Mesothelial cell of epicardium (in vitro differentiated cells): ENCODE data around the gene IL5. TPM values are rescaled to one million over a fixed set of nuclear protein-coding genes. Genes with fewer than 3 reads are reported as not detected.
"Not testable (repeated sequence)": the region's sequence is repeated elsewhere in the genome, so short reads cannot be mapped to it uniquely, and the experiment has no call there.

Experiments used
- DNase-seq, 2 experiments: peaks; one replicate each; pipeline ENCODE4 v3.0.0; 2021; ENCODE audit warnings: low spot score in 2 of 2; ENCODE audit not compliant: unreplicated experiment in 2 of 2
- H3K27ac Mint-ChIP-seq: 2 replicates; pipeline ENCODE4 v1.8.0; 2021; ENCODE audit warnings: mixed read lengths
- H3K27me3 Mint-ChIP-seq: 2 replicates; pipeline ENCODE4 v1.8.0; 2021; ENCODE audit warnings: low read depth, mixed read lengths
- H3K36me3 Mint-ChIP-seq: 2 replicates; pipeline ENCODE4 v1.8.0; 2021; ENCODE audit warnings: mixed read lengths
- H3K4me1 Mint-ChIP-seq: 2 replicates; pipeline ENCODE4 v1.8.0; 2021; ENCODE audit warnings: mixed read lengths
- H3K4me3 Mint-ChIP-seq: 2 replicates; pipeline ENCODE4 v1.8.0; 2021; ENCODE audit warnings: mild to moderate bottlenecking, moderate library complexity, mixed read lengths
- H3K9me3 Mint-ChIP-seq: 2 replicates; pipeline ENCODE4 v1.8.0; 2021; ENCODE audit warnings: mixed read lengths
- total RNA-seq: library from RNA; stranded (reverse); gene quantifications from 3 replicates; pipeline ENCODE4 v1.2.1, GENCODE V29; 2021
- TF ChIP-seq, protein P1 (sequence below): fragments of 200-600 bp; sonication (generic); IDR thresholded peaks from one replicate; pipeline ENCODE4 v1.5.0; 2021; ENCODE audit warnings: antibody characterized with exemption; ENCODE audit not compliant: unreplicated experiment

Gene IL5
- not detected in 3 replicates for total RNA-seq

DNA sequence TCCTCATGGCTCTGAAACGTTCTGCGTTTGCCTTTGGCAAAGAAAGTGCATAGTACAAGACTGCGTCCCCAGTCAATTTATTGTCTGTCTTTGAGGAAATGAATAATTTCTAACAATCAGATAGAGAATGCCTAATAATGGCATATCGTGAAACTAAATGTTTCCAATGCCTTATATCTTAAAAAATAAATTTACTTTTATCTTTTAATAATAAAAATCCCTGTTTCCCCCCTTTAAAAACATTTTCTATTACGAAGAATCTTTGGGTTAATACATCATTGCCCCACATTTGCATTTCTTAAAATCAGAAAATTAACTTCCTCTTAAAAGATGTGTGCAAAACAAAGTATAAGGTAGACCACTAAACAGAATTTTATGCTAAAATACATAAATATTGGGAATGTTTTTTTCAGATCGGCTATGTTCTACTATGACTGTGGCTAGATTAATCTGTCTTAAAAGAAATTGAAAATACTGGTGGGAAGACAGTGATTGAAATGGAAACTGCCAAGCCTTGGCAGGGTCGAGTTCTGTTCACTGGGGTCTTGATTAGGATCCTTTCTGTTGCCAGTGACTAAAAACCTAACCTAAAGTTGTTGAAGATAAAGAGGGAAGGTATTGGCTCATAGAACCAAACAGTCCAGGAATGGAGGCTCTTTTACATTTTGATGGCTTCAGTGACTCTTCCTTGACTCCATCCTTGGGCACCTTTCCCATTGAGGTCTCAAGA, at the start of gene IL5:
IL5 (minus strand) TSS at position 51 of the 730 bp plus-strand sequence; CDS start at position 7, 44 bp downstream.
- no peaks in the 10 kb centered on the region for H3K9me3 Mint-ChIP-seq
- peaks cover 28% of the 10 kb centered on the region for H3K27me3 Mint-ChIP-seq
- DNase-seq: no peak
- H3K27ac Mint-ChIP-seq: no peak within 1 kb of the TSS
- TF ChIP-seq, protein P1, sequence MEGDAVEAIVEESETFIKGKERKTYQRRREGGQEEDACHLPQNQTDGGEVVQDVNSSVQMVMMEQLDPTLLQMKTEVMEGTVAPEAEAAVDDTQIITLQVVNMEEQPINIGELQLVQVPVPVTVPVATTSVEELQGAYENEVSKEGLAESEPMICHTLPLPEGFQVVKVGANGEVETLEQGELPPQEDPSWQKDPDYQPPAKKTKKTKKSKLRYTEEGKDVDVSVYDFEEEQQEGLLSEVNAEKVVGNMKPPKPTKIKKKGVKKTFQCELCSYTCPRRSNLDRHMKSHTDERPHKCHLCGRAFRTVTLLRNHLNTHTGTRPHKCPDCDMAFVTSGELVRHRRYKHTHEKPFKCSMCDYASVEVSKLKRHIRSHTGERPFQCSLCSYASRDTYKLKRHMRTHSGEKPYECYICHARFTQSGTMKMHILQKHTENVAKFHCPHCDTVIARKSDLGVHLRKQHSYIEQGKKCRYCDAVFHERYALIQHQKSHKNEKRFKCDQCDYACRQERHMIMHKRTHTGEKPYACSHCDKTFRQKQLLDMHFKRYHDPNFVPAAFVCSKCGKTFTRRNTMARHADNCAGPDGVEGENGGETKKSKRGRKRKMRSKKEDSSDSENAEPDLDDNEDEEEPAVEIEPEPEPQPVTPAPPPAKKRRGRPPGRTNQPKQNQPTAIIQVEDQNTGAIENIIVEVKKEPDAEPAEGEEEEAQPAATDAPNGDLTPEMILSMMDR: no peak
- H3K4me1 Mint-ChIP-seq: no peaks in the 10 kb centered on the region
- H3K4me3 Mint-ChIP-seq: no peak within 1 kb of the TSS
- H3K36me3 Mint-ChIP-seq: no peaks in the 10 kb centered on the region

DNA sequence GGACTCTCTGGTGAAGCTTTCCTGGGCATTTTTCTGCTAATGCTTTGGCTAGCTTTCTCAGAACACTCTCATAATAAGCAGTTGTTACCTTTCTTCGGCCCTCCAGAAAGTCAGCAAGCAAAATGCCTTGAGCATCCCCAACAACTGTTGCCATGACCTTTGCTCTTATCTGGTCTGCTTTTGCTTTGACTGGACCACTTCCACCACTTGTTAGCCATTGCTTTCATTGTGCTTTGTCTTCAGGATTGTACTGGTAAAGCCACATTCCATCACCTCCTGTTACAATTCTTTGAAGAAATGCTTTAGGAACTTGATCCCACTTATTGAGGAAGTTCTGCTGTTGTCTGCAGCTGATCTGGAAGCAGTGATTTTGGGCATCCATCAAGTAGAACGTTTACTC, 49.2 kb upstream of the IL5 start:
- peaks cover 37% of the 10 kb centered on the region for H3K36me3 Mint-ChIP-seq
- TF ChIP-seq, protein P1: no peak
- H3K9me3 Mint-ChIP-seq: no peaks in the 10 kb centered on the region
- no peak overlapping the region for H3K27ac Mint-ChIP-seq
- DNase-seq: no peak
- no peak overlapping the region for H3K4me3 Mint-ChIP-seq
- peaks cover 3% of the 10 kb centered on the region for H3K4me1 Mint-ChIP-seq
- no peaks in the 10 kb centered on the region for H3K27me3 Mint-ChIP-seq

DNA sequence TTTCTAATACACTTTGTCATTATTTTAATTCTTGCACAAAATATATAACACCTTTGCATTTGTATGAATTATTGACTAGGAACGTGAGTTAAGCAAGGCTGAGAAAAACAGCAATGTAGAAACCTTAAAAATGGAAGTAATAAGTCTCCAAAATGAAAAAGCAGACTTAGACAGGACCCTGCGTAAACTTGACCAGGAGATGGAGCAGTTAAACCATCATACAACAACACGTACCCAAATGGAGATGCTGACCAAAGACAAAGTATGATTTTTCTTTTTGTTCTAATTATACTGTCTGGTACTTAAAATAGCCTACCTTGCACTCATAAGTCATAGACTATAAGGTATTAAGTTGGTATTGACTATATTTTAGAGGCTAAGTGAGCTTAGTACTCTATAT, 47.8 kb upstream of the IL5 start:
- TF ChIP-seq, protein P1: no peak
- Mint-ChIP-seq H3K4me3 (no peak overlapping the region), H3K36me3 (peaks cover 28% of the 10 kb centered on the region), H3K27me3 (no peaks in the 10 kb centered on the region), H3K27ac (no peak overlapping the region), H3K4me1 (peaks cover 3% of the 10 kb centered on the region), H3K9me3 (no peaks in the 10 kb centered on the region)
- DNase-seq: no peak

DNA sequence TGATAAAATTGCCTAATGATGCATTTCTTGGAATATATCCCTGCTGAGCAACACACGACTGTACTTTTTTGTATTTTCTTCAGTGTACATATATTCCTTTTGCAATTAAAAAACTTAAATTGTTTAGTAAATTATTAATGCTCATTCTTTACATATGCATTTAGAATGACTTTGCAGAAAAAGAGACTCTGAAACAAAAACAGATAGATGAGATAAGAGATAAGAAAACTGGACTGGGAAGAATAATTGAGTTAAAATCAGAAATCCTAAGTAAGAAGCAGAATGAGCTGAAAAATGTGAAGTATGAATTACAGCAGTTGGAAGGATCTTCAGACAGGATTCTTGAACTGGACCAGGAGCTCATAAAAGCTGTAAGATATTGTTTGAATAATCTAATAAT, 46.1 kb upstream of the IL5 start:
- no peak overlapping the region for H3K4me3 Mint-ChIP-seq

DNA sequence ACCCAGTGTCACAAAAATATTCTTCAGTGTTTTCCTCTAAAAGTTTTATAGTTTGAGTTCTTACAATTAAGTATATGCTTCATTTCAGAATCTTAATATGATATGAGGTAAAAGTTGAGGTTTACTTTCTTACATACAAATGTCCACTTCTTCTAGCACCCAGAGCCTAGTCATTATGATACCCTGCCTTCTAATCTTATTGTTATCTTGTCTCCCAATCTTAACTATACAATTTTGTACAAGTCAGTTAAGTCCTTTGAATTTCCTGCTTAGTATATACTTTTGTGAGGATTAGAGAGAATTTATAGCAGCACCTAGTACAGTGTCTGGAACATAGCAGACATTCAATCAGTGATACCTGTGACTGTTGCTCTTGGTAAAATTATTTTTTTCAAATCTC, 42.7 kb upstream of the IL5 start:
- H3K4me3 Mint-ChIP-seq: no peak overlapping the region
- no peak overlapping the region for H3K27ac Mint-ChIP-seq
- H3K36me3 Mint-ChIP-seq: peaks cover 39% of the 10 kb centered on the region
- no peaks in the 10 kb centered on the region for H3K27me3 Mint-ChIP-seq
- H3K4me1 Mint-ChIP-seq: peaks cover 3% of the 10 kb centered on the region
- TF ChIP-seq, protein P1: no peak
- H3K9me3 Mint-ChIP-seq: no peaks in the 10 kb centered on the region
- no peak for DNase-seq

More for the DNA sequence above, 46.1 kb upstream of the IL5 start:
- Mint-ChIP-seq H3K9me3 (no peaks in the 10 kb centered on the region), H3K4me1 (peaks cover 3% of the 10 kb centered on the region), H3K27me3 (no peaks in the 10 kb centered on the region), H3K36me3 (peaks cover 30% of the 10 kb centered on the region), H3K27ac (peak overlapping the region; percentile 32)
- TF ChIP-seq, protein P1: no peak
- DNase-seq: no peak

DNA sequence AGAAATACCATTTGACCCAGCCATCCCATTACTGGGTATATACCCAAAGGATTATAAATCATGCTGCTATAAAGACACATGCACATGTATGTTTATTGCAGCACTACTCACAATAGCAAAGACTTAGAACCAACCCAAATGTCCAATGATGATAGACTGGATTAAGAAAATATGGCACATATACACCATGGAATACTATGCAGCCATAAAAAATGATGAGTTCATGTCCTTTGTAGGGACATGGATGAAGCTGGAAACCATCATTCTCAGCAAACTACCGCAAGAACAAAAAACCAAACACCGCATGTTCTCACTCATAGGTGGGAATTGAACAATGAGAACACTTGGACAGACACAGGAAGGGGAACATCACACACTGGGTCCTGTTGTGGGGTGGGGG, 41.2 kb upstream of the IL5 start:
- not testable (repeated sequence) for H3K4me1 Mint-ChIP-seq, H3K4me3 Mint-ChIP-seq, DNase-seq, H3K27me3 Mint-ChIP-seq, H3K27ac Mint-ChIP-seq, H3K9me3 Mint-ChIP-seq
- peaks cover 36% of the 10 kb centered on the region for H3K36me3 Mint-ChIP-seq
